ENCODE measurements around the gene ASCC1.
A peak's percentile ranks its signal among the peaks of the same experiment; 100 is the strongest.
"Not testable (repeated sequence)": the region's sequence is repeated elsewhere in the genome, so short reads cannot be mapped to it uniquely, and the experiment has no call there.

The ASCC1 gene

GRCh38 chr10:72215611-72216549 lies at the start of gene ASCC1, which contains the start of gene ANAPC16:
Gene ASCC1 (minus strand): TSS chr10:72216276. CDS start chr10:72213298, 2,978 bp downstream.
Gene ANAPC16 (plus strand): TSS chr10:72216012. CDS start chr10:72223915, 7,903 bp downstream.
- DNase-seq = peak; percentile 93

- no peak for DNase-seq
Observed at GRCh38 chr10:72265508-72265907, 49.4 kb upstream of the ASCC1 start.

- no peak for DNase-seq
Observed at GRCh38 chr10:72264536-72264935, 48.5 kb upstream of the ASCC1 start.

- no peak for DNase-seq
Observed at GRCh38 chr10:72263613-72264241, 47.7 kb upstream of the ASCC1 start.

- DNase-seq = no peak
Observed at GRCh38 chr10:72261784-72262404, 45.8 kb upstream of the ASCC1 start.

GRCh38 chr10:72260976-72261783 lies 45.1 kb upstream of the ASCC1 start:
- DNase-seq = no peak

- peak; percentile 97 for DNase-seq
Observed at GRCh38 chr10:72260239-72260975, 44.3 kb upstream of the ASCC1 start.

GRCh38 chr10:72259491-72260238 lies 43.6 kb upstream of the ASCC1 start:
- peak; percentile 87 for DNase-seq

- no peak for DNase-seq
Observed at GRCh38 chr10:72258617-72259016, 42.5 kb upstream of the ASCC1 start.

GRCh38 chr10:72257051-72257892 lies 41.2 kb upstream of the ASCC1 start:
- DNase-seq = no peak

GRCh38 chr10:72255977-72256729 lies 40.1 kb upstream of the ASCC1 start:
- no peak for DNase-seq

- DNase-seq = peak; percentile 65
Observed at GRCh38 chr10:72254813-72255568, 38.9 kb upstream of the ASCC1 start.

- no peak for DNase-seq
Observed at GRCh38 chr10:72253578-72253977, 37.5 kb upstream of the ASCC1 start.

- no peak for DNase-seq
Observed at GRCh38 chr10:72252972-72253371, 36.9 kb upstream of the ASCC1 start.

- no peak for DNase-seq
Observed at GRCh38 chr10:72251635-72252034, 35.6 kb upstream of the ASCC1 start.

- peak; percentile 48 for DNase-seq
Observed at GRCh38 chr10:72250666-72251065, 34.6 kb upstream of the ASCC1 start.

GRCh38 chr10:72249176-72249862 lies 33.2 kb upstream of the ASCC1 start:
- DNase-seq = not testable (repeated sequence)

Measured in EL (cell line).